H1 (cell line): ENCODE measurements around the gene LRRTM3. TPM values are rescaled to one million over a fixed set of nuclear protein-coding genes. Genes with fewer than 3 reads are reported as not detected.
A peak's percentile ranks its signal among the peaks of the same experiment; 100 is the strongest.

Experiments
- CTCF ChIA-PET: fragments of 300-600 bp; sonication (Branson Sonifier 250); formaldehyde crosslinking; loops from one replicate; lab custom pipeline; 2021; ENCODE audit not compliant: partially characterized antibody; lab: Charles Lee
- POLR2A ChIA-PET: fragments of 300-600 bp; sonication (Branson Sonifier 250); formaldehyde crosslinking; loops from one replicate; lab custom pipeline; 2021; ENCODE audit warnings: inconsistent platforms; ENCODE audit not compliant: partially characterized antibody; lab: Charles Lee
- DNase-seq, 2 experiments: peaks; one replicate each; pipeline versions ENCODE4 v3.0.0 to v3.0.0-alpha.2; 2010 to 2022; ENCODE audit warnings: low spot score in 2 of 2, low read depth in 1 of 2, mixed read lengths in 1 of 2
- FAIRE-seq: peaks from 2 replicates; lab custom pipeline; 2011; peaks lifted over from hg19 to GRCh38; lab: Jason Lieb, UNC
- H2AFZ ChIP-seq: 2 replicates; pipeline ENCODE4 v1.8.1; 2012; ENCODE audit warnings: low read length, inconsistent platforms
- H2AK5ac ChIP-seq: 2 replicates; pipeline ENCODE4 v1.6.1; 2013; ENCODE audit warnings: low read depth, low read length
- H2BK120ac ChIP-seq: replicated peaks from 2 replicates; pipeline ENCODE3; 2013; ENCODE audit warnings: low read depth, low read length, inconsistent platforms
- H2BK12ac ChIP-seq: 2 replicates; pipeline ENCODE4 v1.6.1; 2013; ENCODE audit warnings: low read depth, low read length
- H2BK15ac ChIP-seq: 2 replicates; pipeline ENCODE4 v1.6.1; 2013; ENCODE audit warnings: low read length
- H2BK20ac ChIP-seq: 2 replicates; pipeline ENCODE4 v1.6.1; 2013; ENCODE audit warnings: low read length
- H2BK5ac ChIP-seq: 2 replicates; pipeline ENCODE4 v1.6.1; 2013; ENCODE audit warnings: low read depth, low read length
- H3K14ac ChIP-seq: 2 replicates; pipeline ENCODE4 v1.6.1; 2013; ENCODE audit warnings: inconsistent platforms; ENCODE audit not compliant: insufficient read length
- H3K18ac ChIP-seq: 2 replicates; pipeline ENCODE4 v1.6.1; 2013; ENCODE audit warnings: low read length; ENCODE audit errors: extremely low read depth
- H3K23ac ChIP-seq: 2 replicates; pipeline ENCODE4 v1.6.1; 2013; ENCODE audit warnings: inconsistent platforms; ENCODE audit not compliant: insufficient read length
- H3K23me2 ChIP-seq: 2 replicates; pipeline ENCODE4 v1.6.1; 2013; ENCODE audit warnings: low read depth, low read length
- H3K27ac ChIP-seq: 2 replicates; pipeline ENCODE4 v1.6.1; 2011; ENCODE audit warnings: low read depth, low read length, inconsistent platforms
- H3K27me3 ChIP-seq, 4 experiments: replicated peaks in 1 of 4; 1 replicate in 1 of 4; 2 replicates in 3 of 4; pipeline versions ENCODE4 v1.6.1 to v1.8.1; 2011 to 2013; ENCODE audit warnings: low read length in 3 of 4, mild to moderate bottlenecking in 3 of 4, inconsistent platforms in 2 of 4, mixed read lengths in 2 of 4, moderate library complexity in 1 of 4; ENCODE audit not compliant: control insufficient read depth in 3 of 4, insufficient read depth in 3 of 4; ENCODE audit errors: extremely low read depth in 1 of 4
- H3K36me3 ChIP-seq, 4 experiments: 2 replicates each; pipeline versions ENCODE4 v1.6.1 to v1.8.1; 2011 to 2013; ENCODE audit warnings: mild to moderate bottlenecking in 4 of 4, low read length in 3 of 4, moderate library complexity in 2 of 4, control low read depth in 1 of 4, inconsistent platforms in 1 of 4; ENCODE audit not compliant: insufficient read depth in 4 of 4, control insufficient read depth in 2 of 4
- H3K4ac ChIP-seq: replicated peaks from 2 replicates; pipeline ENCODE3; 2013; ENCODE audit warnings: low read length, low read depth, mixed read lengths, inconsistent platforms; ENCODE audit not compliant: insufficient read length
- H3K4me1 ChIP-seq, 4 experiments: replicated peaks in 1 of 4; 1 replicate in 1 of 4; 2 replicates in 3 of 4; pipeline versions ENCODE4 v1.6.1 to v1.8.1; 2011 to 2013; ENCODE audit warnings: low read length in 3 of 4, inconsistent platforms in 2 of 4, mixed read lengths in 1 of 4; ENCODE audit not compliant: insufficient read depth in 4 of 4, control insufficient read depth in 3 of 4
- H3K4me2 ChIP-seq, 2 experiments: 2 replicates each; pipeline versions ENCODE4 v1.6.1 to v1.8.1; 2011 to 2013; ENCODE audit warnings: low read depth in 2 of 2, low read length in 2 of 2, control low read depth in 1 of 2, inconsistent platforms in 1 of 2, mild to moderate bottlenecking in 1 of 2; ENCODE audit not compliant: insufficient read depth in 1 of 2
- H3K4me3 ChIP-seq, 4 experiments: fragments of 200-600, 300-600 bp in 1 of 4; sonication (generic), shearing (Covaris generic), sonication (Bioruptor Twin) in 1 of 4; 2 replicates each; pipeline versions ENCODE4 v1.5.1 to v1.8.1; 2011 to 2016; ENCODE audit warnings: low read length in 4 of 4, low read depth in 3 of 4, control low read depth in 2 of 4, inconsistent platforms in 2 of 4, mild to moderate bottlenecking in 2 of 4, mixed read lengths in 1 of 4, moderate library complexity in 1 of 4; ENCODE audit not compliant: insufficient read depth in 2 of 4; ENCODE audit errors: extremely low read depth in 1 of 4
- H3K56ac ChIP-seq: replicated peaks from 2 replicates; pipeline ENCODE3; 2013; ENCODE audit warnings: low read depth, mild to moderate bottlenecking, mixed read lengths, low read length, inconsistent platforms; ENCODE audit not compliant: insufficient read length
- H3K79me1 ChIP-seq: 2 replicates; pipeline ENCODE4 v1.6.1; 2013; ENCODE audit warnings: low read depth, low read length, control low read depth
- H3K79me2 ChIP-seq, 2 experiments: 2 replicates each; pipeline versions ENCODE4 v1.6.1 to v1.8.1; 2012 to 2013; ENCODE audit warnings: low read length in 2 of 2, mild to moderate bottlenecking in 2 of 2, inconsistent platforms in 1 of 2; ENCODE audit not compliant: insufficient read depth in 2 of 2, control insufficient read depth in 1 of 2
- H3K9ac ChIP-seq, 4 experiments: replicated peaks in 1 of 4; 1 replicate in 1 of 4; 2 replicates in 3 of 4; pipeline versions ENCODE4 v1.6.1 to v1.8.1; 2011 to 2013; ENCODE audit warnings: low read depth in 3 of 4, low read length in 3 of 4, control low read depth in 2 of 4, mild to moderate bottlenecking in 2 of 4, moderate library complexity in 2 of 4, inconsistent platforms in 1 of 4; ENCODE audit errors: extremely low read depth in 1 of 4
- H3K9me3 ChIP-seq, 2 experiments: 2 replicates each; pipeline versions ENCODE4 v1.6.1 to v1.8.1; 2012 to 2013; ENCODE audit warnings: mild to moderate bottlenecking in 2 of 2, moderate library complexity in 2 of 2, control low read depth in 1 of 2, inconsistent platforms in 1 of 2, low read depth in 1 of 2, low read length in 1 of 2, mixed read lengths in 1 of 2; ENCODE audit not compliant: insufficient read depth in 2 of 2
- H4K20me1 ChIP-seq, 2 experiments: replicated peaks in 1 of 2; 2 replicates each; pipeline versions ENCODE3 to v1.8.1; 2011 to 2013; ENCODE audit warnings: inconsistent platforms in 2 of 2, low read length in 2 of 2, mild to moderate bottlenecking in 1 of 2; ENCODE audit not compliant: insufficient read depth in 2 of 2, control insufficient read depth in 1 of 2
- H4K5ac ChIP-seq: 2 replicates; pipeline ENCODE4 v1.6.1; 2013; ENCODE audit warnings: low read length, low read depth, mixed read lengths, inconsistent platforms; ENCODE audit not compliant: insufficient read length
- H4K8ac ChIP-seq: 2 replicates; pipeline ENCODE4 v1.8.0; 2013; ENCODE audit warnings: mild to moderate bottlenecking, moderate library complexity, low read length, inconsistent platforms; ENCODE audit not compliant: insufficient read depth; ENCODE audit errors: extremely low read depth
- H4K91ac ChIP-seq: replicated peaks from 2 replicates; pipeline ENCODE3; 2013; ENCODE audit warnings: low read length, mixed read lengths, inconsistent platforms; ENCODE audit not compliant: insufficient read length
- MAFK ChIP-seq: IDR thresholded peaks from 2 replicates; pipeline ENCODE4 v1.6.1; 2012; ENCODE audit warnings: low read depth, mild to moderate bottlenecking, improper control_type of control experiment, low read length
- SIN3A ChIP-seq, 2 experiments: IDR thresholded peaks in 1 of 2; conservative IDR thresholded peaks in 1 of 2; 2 replicates each; pipeline ENCODE4 v1.6.1; 2011 to 2012; ENCODE audit warnings: low read length in 2 of 2, improper control_type of control experiment in 1 of 2, low read depth in 1 of 2, mild to moderate bottlenecking in 1 of 2
- WGBS, 2 experiments: shearing (Covaris generic) in 1 of 2; methylation state at CpG; one replicate each; pipeline versions ENCODE4 v1.1.6 to v1.1.7; 2013 to 2015; ENCODE audit warnings: low lambda C conversion rate in 2 of 2, mixed read lengths in 2 of 2, inconsistent platforms in 1 of 2, low coverage in 1 of 2, missing lambda C conversion rate in 1 of 2; ENCODE audit not compliant: insufficient replicate concordance in 2 of 2, insufficient coverage in 1 of 2, insufficient read length in 1 of 2; ENCODE audit errors: extremely low coverage in 1 of 2, missing lambda C conversion rate in 1 of 2; 5-methylcytosine and 5-hydroxymethylcytosine counted together
- polyA plus RNA-seq, 7 experiments: library from polyadenylated mRNA; depleted of rRNA in 3 of 7; stranded (reverse) in 5 of 7; unstranded in 2 of 7; fragments of >200 nt in 5 of 7; fragments of 200-250 nt in 2 of 7; gene quantifications; 1 replicate in 5 of 7; 2 replicates in 1 of 7; 4 replicates in 1 of 7; pipeline versions ENCODE4 v1.2.1 to v1.2.3, GENCODE V29; 2011 to 2013; ENCODE audit warnings: missing spikeins in 2 of 7, mixed read lengths in 2 of 7
- total RNA-seq: library from RNA; stranded (reverse); fragmentation: NEBNext Ultra II Directional; extraction: Animal tissue kit (Norgen Biotek cat#: 25700); gene quantifications from 2 replicates; pipeline ENCODE4 v1.2.1, GENCODE V29; 2021

LRRTM3 gene
- total and polyA plus RNA-seq, 2 of the 8 experiments (the other 6 are each of a cell fraction or from before 2014, with no cell fraction given): 0.33 to 0.48 TPM

- no peak for DNase-seq
These were observed 120.7 kb downstream of the LRRTM3 start for GRCh38 chr10:67046507-67046906.

More at GRCh38 chr10:67046507-67046906, 120.7 kb downstream of the LRRTM3 start:
- Histone ChIP-seq H3K18ac (no peak overlapping the region), H2BK20ac (no peak overlapping the region), H4K8ac (no peak overlapping the region), H3K4me1 (no peaks in the 10 kb centered on the region), H3K79me1 (no peaks in the 10 kb centered on the region), H3K9ac (no peak overlapping the region), H4K5ac (no peak overlapping the region), H4K91ac (no peak overlapping the region), H3K27ac (no peak overlapping the region), H3K23me2 (no peaks in the 10 kb centered on the region), H2BK120ac (no peak overlapping the region), H3K56ac (no peak overlapping the region), H3K4ac (no peak overlapping the region), H2BK12ac (no peak overlapping the region), H2AFZ (no peak overlapping the region), H3K9me3 (no peaks in the 10 kb centered on the region), H3K79me2 (no peaks in the 10 kb centered on the region), H3K4me3 (no peak overlapping the region), H3K23ac (no peak overlapping the region), H2BK15ac (no peak overlapping the region), H3K4me2 (no peak overlapping the region), H3K36me3 (no peaks in the 10 kb centered on the region), H4K20me1 (no peaks in the 10 kb centered on the region), H3K27me3 (no peaks in the 10 kb centered on the region), H2BK5ac (no peak overlapping the region), H3K14ac (no peak overlapping the region), H2AK5ac (no peak overlapping the region)
- CTCF ChIA-PET: interaction anchor here (0.8 kb wide), 1 partner anchor 44 kb away, joined by 3 read pairs; no protein-coding TSS in a partner anchor
- no peak for FAIRE-seq
- POLR2A ChIA-PET: no interaction called here
- 92% methylated on average over 3 of the region's 3 CpGs; no CpG with 5 or more reads in 1 of the 2 experiments for WGBS, 2 experiments
- TF ChIP-seq SIN3A (conservative IDR thresholded peaks at IDR 0.05 in 1 of 2, IDR thresholded peaks at IDR 0.05 in 1 of 2; ENCODE audit: low read depth in 1 of 2, low read length in 2 of 2): no peak
- peak; percentile 22; the same call in 1 of the 2 replicates for TF ChIP-seq MAFK
